A549 treated with ZK216348 at 1 μM for 4 hours (cell line): ENCODE data around the gene VSIG1. TPM values are rescaled to one million over a fixed set of nuclear protein-coding genes. Genes with fewer than 3 reads are reported as not detected.

ENCODE experiments used
- total RNA-seq: library from RNA; stranded (reverse); fragments of 200-300 nt; extraction: Qiagen RNA extraction; gene quantifications from 5 replicates; pipeline ENCODE4 v1.2.3, GENCODE V29; 2022; ENCODE audit warnings: low read depth

VSIG1 gene
- total RNA-seq, result 0.33 to 0.59 TPM (median 0.47 TPM) in 5 replicates

DNA sequence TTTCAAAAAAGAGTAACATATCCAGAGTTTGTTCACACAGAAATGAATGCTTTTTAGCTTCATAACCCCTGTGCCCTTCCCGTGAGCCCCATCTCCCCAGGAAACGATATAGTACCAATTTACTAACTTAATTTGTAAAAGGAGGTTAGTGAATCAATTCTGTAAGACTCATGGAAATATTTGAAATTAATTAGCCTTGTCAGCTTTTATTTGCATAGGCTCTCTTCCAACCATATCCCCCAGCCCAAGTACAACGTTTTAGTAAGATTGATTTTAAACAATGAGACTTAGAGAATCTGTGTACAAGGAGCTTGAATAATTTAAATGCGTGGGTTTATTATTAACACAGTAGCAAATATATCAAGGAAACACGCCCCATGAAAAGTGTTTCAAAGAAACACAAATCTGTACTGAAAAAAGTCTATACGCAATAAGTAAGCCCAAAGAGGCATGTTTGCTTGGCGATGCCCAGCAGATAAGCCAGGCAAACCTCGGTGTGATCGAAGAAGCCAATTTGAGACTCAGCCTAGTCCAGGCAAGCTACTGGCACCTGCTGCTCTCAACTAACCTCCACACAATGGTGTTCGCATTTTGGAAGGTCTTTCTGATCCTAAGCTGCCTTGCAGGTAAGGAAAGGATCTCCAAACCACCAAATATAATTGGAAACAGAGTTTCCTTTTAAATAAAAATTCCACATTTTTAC is at the start of gene VSIG1:
TSS of gene VSIG1 (plus strand) at position 512 of the 703 bp plus-strand sequence. CDS start at position 578, 66 bp downstream.

DNA sequence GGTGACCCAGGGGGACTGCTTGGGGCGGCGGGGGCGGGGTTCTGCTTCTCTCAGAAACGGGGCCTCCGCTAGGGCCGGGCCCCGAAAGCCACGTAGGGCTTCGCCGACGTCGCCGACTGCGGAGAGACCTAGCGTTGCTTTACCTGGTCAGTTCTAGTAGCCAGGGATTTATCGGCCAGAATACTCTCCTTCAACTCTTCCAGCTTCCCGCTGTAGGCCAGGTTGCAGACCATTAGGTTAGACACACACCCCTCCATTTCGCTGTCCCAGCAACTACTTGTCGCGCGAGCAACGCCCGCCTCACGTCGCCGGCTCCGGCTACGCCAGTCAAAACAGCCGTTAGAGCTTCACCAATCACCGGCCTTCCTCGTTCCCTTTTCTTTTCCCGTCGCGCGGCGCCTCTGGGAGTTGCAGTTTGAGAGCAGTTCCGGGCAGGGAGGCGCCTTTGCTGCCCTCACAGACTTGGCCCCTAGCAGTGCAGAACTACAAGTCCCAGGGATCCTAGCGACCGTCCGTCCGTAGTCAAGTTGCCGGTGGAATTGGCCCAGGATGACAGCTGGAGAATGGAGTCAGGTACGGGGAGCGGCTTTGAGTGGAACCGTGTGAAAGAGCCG is 46.5 kb downstream of the VSIG1 start, which contains the start of the genes ATG4A and PSMD10:
TSS of gene ATG4A (plus strand) at position 515 of the 614 bp plus-strand sequence. CDS start at position 564, 49 bp downstream.
TSS of gene PSMD10 (minus strand) at position 279 of the 614 bp plus-strand sequence. CDS start at position 257, 22 bp downstream.

Other genes with a start within 250 kb of the VSIG1 start
- gene MID2, start 219.2 kb upstream of the VSIG1 start, total RNA-seq, result 6.4 to 10.3 TPM (median 8.5 TPM) in 5 replicates
- not detected in 5 replicates for gene TEX13B, start 62.7 kb upstream of the VSIG1 start, total RNA-seq
- gene PSMD10, start 46.5 kb downstream of the VSIG1 start, total RNA-seq, result 64.3 to 88.4 TPM (median 75.3 TPM) in 5 replicates
- 7.5 to 10.0 TPM (median 8.2 TPM) in 5 replicates for gene ATG4A, start 46.7 kb downstream of the VSIG1 start, total RNA-seq